Suprapubic skin (tissue), 4 donors: ENCODE measurements around the gene GNAL. TPM values are rescaled to one million over a fixed set of nuclear protein-coding genes. Genes with fewer than 3 reads are reported as not detected.

Experiments
- DNase-seq, 2 donors: peaks; one replicate each; pipeline ENCODE4 v3.0.0-alpha.2; 2019; ENCODE audit warnings: low spot score in 2 of 2
- H3K27ac ChIP-seq: fragments of 200-600 bp; sonication (generic); one replicate; pipeline ENCODE4 v1.5.1; 2019
- H3K27me3 ChIP-seq: fragments of 200-600 bp; sonication (generic); one replicate; pipeline ENCODE4 v1.5.1; 2019
- H3K36me3 ChIP-seq: fragments of 200-600 bp; sonication (generic); one replicate; pipeline ENCODE4 v1.5.1; 2019
- H3K4me1 ChIP-seq: fragments of 200-600 bp; sonication (generic); one replicate; pipeline ENCODE4 v1.5.1; 2019
- H3K4me3 ChIP-seq: fragments of 200-600 bp; sonication (generic); one replicate; pipeline ENCODE4 v1.5.1; 2019; ENCODE audit warnings: mild to moderate bottlenecking
- H3K9me3 ChIP-seq: fragments of 200-600 bp; sonication (generic); one replicate; pipeline ENCODE4 v1.5.1; 2019
- CTCF ChIP-seq, 2 donors: fragments of 200-600 bp in 1 of 2; fragments of 450-650 bp in 1 of 2; sonication (generic) in 1 of 2; IDR thresholded peaks; one replicate each; pipeline ENCODE4 v1.5.1; 2016 to 2019; ENCODE audit warnings: antibody characterized with exemption in 2 of 2, mild to moderate bottlenecking in 1 of 2, moderate library complexity in 1 of 2
- EP300 ChIP-seq: sonication (generic); formaldehyde crosslinking; IDR thresholded peaks from one replicate; pipeline ENCODE4 v1.6.1; 2017; ENCODE audit warnings: antibody characterized with exemption
- POLR2A ChIP-seq, 2 donors: fragments of 450-650 bp; IDR thresholded peaks; one replicate each; pipeline ENCODE4 v1.6.1; 2017; ENCODE audit warnings: antibody characterized with exemption in 2 of 2, mild to moderate bottlenecking in 2 of 2, moderate library complexity in 2 of 2
- POLR2AphosphoS5 ChIP-seq, 3 donors: sonication (generic); formaldehyde crosslinking; IDR thresholded peaks; one replicate each; pipeline ENCODE4 v1.6.1; 2017; ENCODE audit warnings: antibody characterized with exemption in 3 of 3
- WGBS: methylation state at CpG from one replicate; pipeline ENCODE4 v1.1.5; 2018; 5-methylcytosine and 5-hydroxymethylcytosine counted together
- total RNA-seq, 4 donors: library from RNA; depleted of rRNA; stranded (reverse); fragments of >200 nt; gene quantifications; one replicate each; pipeline ENCODE4 v1.1.0, GENCODE V29; 2016

GNAL gene
- total RNA-seq, 4 donors from 2014 or later, result 8.7 to 17.2 (median 15.0) TPM

GRCh38 chr18:11808001-11808855 is 119.2 kb downstream of the GNAL start:
- Histone ChIP-seq H3K9me3 (no peaks in the 10 kb centered on the region), H3K4me1 (no peaks in the 10 kb centered on the region), H3K36me3 (no peaks in the 10 kb centered on the region), H3K27ac (no peak overlapping the region), H3K27me3 (no peaks in the 10 kb centered on the region), H3K4me3 (no peak overlapping the region)
- TF ChIP-seq CTCF (IDR thresholded peaks at IDR 0.05) (no peak), EP300 (no peak), POLR2AphosphoS5 (IDR thresholded peaks at IDR 0.05) (no peak), POLR2A (IDR thresholded peaks at IDR 0.05) (no peak)
- 73% methylated on average over 11 of the region's 11 CpGs for WGBS
- DNase-seq, result no peak

GRCh38 chr18:11809895-11810294 is 120.8 kb downstream of the GNAL start:
- Histone ChIP-seq H3K9me3 (no peaks in the 10 kb centered on the region), H3K27ac (no peak overlapping the region), H3K27me3 (no peaks in the 10 kb centered on the region), H3K36me3 (no peaks in the 10 kb centered on the region), H3K4me1 (no peaks in the 10 kb centered on the region), H3K4me3 (no peak overlapping the region)
- WGBS, result 97% methylated on average over 6 of the region's 6 CpGs
- no peak for DNase-seq
- TF ChIP-seq EP300, result no peak
- TF ChIP-seq POLR2A (IDR thresholded peaks at IDR 0.05), result no peak
- no peak for TF ChIP-seq POLR2AphosphoS5 (IDR thresholded peaks at IDR 0.05)
- TF ChIP-seq CTCF (IDR thresholded peaks at IDR 0.05), result no peak

GRCh38 chr18:11810379-11810778 is 121.3 kb downstream of the GNAL start:
- WGBS, result 82% methylated on average over 1 of the region's 3 CpGs
- Histone ChIP-seq H3K4me3 (no peak overlapping the region), H3K27ac (no peak overlapping the region), H3K9me3 (no peaks in the 10 kb centered on the region), H3K36me3 (no peaks in the 10 kb centered on the region), H3K27me3 (no peaks in the 10 kb centered on the region), H3K4me1 (no peaks in the 10 kb centered on the region)
- no peak for DNase-seq
- TF ChIP-seq CTCF (IDR thresholded peaks at IDR 0.05) (no peak), POLR2A (IDR thresholded peaks at IDR 0.05) (no peak), POLR2AphosphoS5 (IDR thresholded peaks at IDR 0.05) (no peak), EP300 (no peak)

- DNase-seq, result no peak
- Histone ChIP-seq H3K36me3 (no peaks in the 10 kb centered on the region), H3K27me3 (no peaks in the 10 kb centered on the region), H3K4me1 (no peaks in the 10 kb centered on the region), H3K27ac (no peak overlapping the region), H3K4me3 (no peak overlapping the region), H3K9me3 (no peaks in the 10 kb centered on the region)
- WGBS, result 92% methylated on average over 11 of the region's 11 CpGs
- TF ChIP-seq EP300 (no peak), POLR2AphosphoS5 (IDR thresholded peaks at IDR 0.05) (no peak)
Observed at GRCh38 chr18:11811009-11811408, 121.9 kb downstream of the GNAL start.

- no peak overlapping the region for H3K4me3 ChIP-seq
- no peaks in the 10 kb centered on the region for H3K4me1 ChIP-seq
- no peak overlapping the region for H3K27ac ChIP-seq
- TF ChIP-seq POLR2A (IDR thresholded peaks at IDR 0.05), result no peak
- no peak for TF ChIP-seq POLR2AphosphoS5 (IDR thresholded peaks at IDR 0.05)
- no peak for TF ChIP-seq EP300
- TF ChIP-seq CTCF (IDR thresholded peaks at IDR 0.05), result no peak
- H3K9me3 ChIP-seq, result no peaks in the 10 kb centered on the region
- WGBS, result 83% methylated on average over 6 of the region's 6 CpGs
- H3K36me3 ChIP-seq, result no peaks in the 10 kb centered on the region
- H3K27me3 ChIP-seq, result no peaks in the 10 kb centered on the region
- DNase-seq, result no peak
Observed at GRCh38 chr18:11817229-11817628, 128.2 kb downstream of the GNAL start.
